NT2/D1 (cell line): ENCODE data around the gene PAK1.

Source experiments
- YY1 ChIP-seq: IDR thresholded peaks from 2 replicates; pipeline ENCODE4 v1.6.1; 2011; ENCODE audit not compliant: insufficient read length, insufficient read depth
- ZNF274 ChIP-seq: IDR thresholded peaks from 2 replicates; pipeline ENCODE4 v1.6.1; 2011; ENCODE audit warnings: mild to moderate bottlenecking, low read depth, low read length

- TF ChIP-seq YY1 (no peak), ZNF274 (no peak)
Observed at GRCh38 chr11:77395460-77396173, 78.3 kb downstream of the PAK1 start.
